K562 (cell line): ENCODE data around the gene ITGA2B. TPM values are rescaled to one million over a fixed set of nuclear protein-coding genes. Genes with fewer than 3 reads are reported as not detected.

Experiments
- BHLHE40 ChIP-seq: IDR thresholded peaks from 2 replicates; pipeline ENCODE4 v1.6.1; 2011; ENCODE audit warnings: low read length, improper control_type of control experiment
- BRF1 ChIP-seq: IDR thresholded peaks from 3 replicates; pipeline ENCODE4 v1.6.1; 2011; ENCODE audit warnings: borderline replicate concordance, mild to moderate bottlenecking; ENCODE audit not compliant: insufficient read length; ENCODE audit errors: extremely low read depth
- CBX3 ChIP-seq, 2 experiments: IDR thresholded peaks; 1 replicate in 1 of 2; 2 replicates in 1 of 2; pipeline ENCODE4 v1.6.1; 2012; ENCODE audit warnings: inconsistent platforms in 2 of 2, low read length in 2 of 2, borderline replicate concordance in 1 of 2, control low read depth in 1 of 2
- HDGF ChIP-seq: fragments of 450-650 bp; IDR thresholded peaks from 2 replicates; pipeline ENCODE4 v1.6.1; 2016
- KDM2B ChIP-seq: fragments of 250-450 bp; sonication (Bioruptor Pico); IDR thresholded peaks from 2 replicates; pipeline ENCODE4 v1.8.0; 2021; ENCODE audit warnings: mild to moderate bottlenecking, moderate library complexity
- L3MBTL2 ChIP-seq: fragments of 450-650 bp; IDR thresholded peaks from 2 replicates; pipeline ENCODE4 v1.6.1; 2016; ENCODE audit warnings: mild to moderate bottlenecking, moderate library complexity
- NFATC3 ChIP-seq: fragments of 450-650 bp; IDR thresholded peaks from 2 replicates; pipeline ENCODE4 v1.6.1; 2017; ENCODE audit warnings: mild to moderate bottlenecking
- PCBP1 ChIP-seq: fragments of 200-400 bp; formaldehyde crosslinking; IDR thresholded peaks from 2 replicates; pipeline ENCODE4 v1.6.1; 2018; ENCODE audit warnings: mild to moderate bottlenecking, low read depth, low read length; ENCODE audit not compliant: poor library complexity, severe bottlenecking
- POLR2A ChIP-seq: fragments of 450-650 bp; conservative IDR thresholded peaks from 2 replicates; pipeline ENCODE4 v1.6.1; 2016
- RFX1 ChIP-seq: fragments of 450-650 bp; IDR thresholded peaks from 2 replicates; pipeline ENCODE4 v1.6.1; 2016; ENCODE audit warnings: mild to moderate bottlenecking, moderate library complexity
- SMARCA5 ChIP-seq: fragments of 450-650 bp; IDR thresholded peaks from 2 replicates; pipeline ENCODE4 v1.6.1; 2016
- SREBF2 ChIP-seq: sonication (generic); formaldehyde crosslinking; IDR thresholded peaks from 2 replicates; pipeline ENCODE4 v1.4.0; 2020; ENCODE audit warnings: mild to moderate bottlenecking, missing genetic modification reagents
- TBP ChIP-seq: optimal IDR thresholded peaks from 2 replicates; pipeline ENCODE3; 2011; ENCODE audit warnings: low read depth, low read length, improper control_type of control experiment
- ZNF212 ChIP-seq: fragments of 450-650 bp; formaldehyde crosslinking; IDR thresholded peaks from 2 replicates; pipeline ENCODE4 v1.4.0; 2020; ENCODE audit warnings: mild to moderate bottlenecking
- polyA plus RNA-seq, 8 experiments: library from polyadenylated mRNA; depleted of rRNA in 4 of 8; stranded (reverse) in 5 of 8; unstranded in 3 of 8; fragments of >200 nt; fragmentation: Nextera tagmentation in 2 of 8; fragmentation: Illumina TruSeq in 1 of 8; extraction: Ambion mirVana in 2 of 8; extraction: Trizol in 1 of 8; gene quantifications; 2 replicates each; pipeline versions ENCODE4 v1.2.1 to v1.2.3, GENCODE V29; 2011 to 2014; ENCODE audit warnings: inconsistent platforms in 1 of 8, missing spikeins in 1 of 8
- total RNA-seq, 7 experiments: library from RNA; depleted of rRNA in 6 of 7; stranded (reverse); fragments of >200 nt in 6 of 7; fragmentation: Illumina TruSeq in 2 of 7; extraction: Trizol in 2 of 7; gene quantifications; 2 replicates each; pipeline versions ENCODE4 v1.2.1 to v1.2.3, GENCODE V29; 2011 to 2021; ENCODE audit warnings: low replicate concordance in 1 of 7
- TF ChIP-seq, protein P1 (sequence below): fragments of 450-650 bp; IDR thresholded peaks from 2 replicates; pipeline ENCODE4 v1.6.1; 2016; ENCODE audit warnings: mild to moderate bottlenecking, moderate library complexity
- TF ChIP-seq, protein P2 (sequence below): sonication (generic); formaldehyde crosslinking; IDR thresholded peaks from 2 replicates; pipeline ENCODE4 v1.8.0; 2022; ENCODE audit warnings: mild to moderate bottlenecking, missing genetic modification reagents
- TF ChIP-seq, protein P3 (sequence below): sonication (generic); formaldehyde crosslinking; IDR thresholded peaks from 2 replicates; pipeline ENCODE4 v1.8.0; 2022; ENCODE audit warnings: missing genetic modification reagents, mild to moderate bottlenecking, borderline replicate concordance

The ITGA2B gene
- total and polyA plus RNA-seq, 9 of the 15 experiments (the other 6 are each of a cell fraction or from before 2014, with no cell fraction given), result 1.1 to 26.4 (median 5.6) TPM

DNA sequence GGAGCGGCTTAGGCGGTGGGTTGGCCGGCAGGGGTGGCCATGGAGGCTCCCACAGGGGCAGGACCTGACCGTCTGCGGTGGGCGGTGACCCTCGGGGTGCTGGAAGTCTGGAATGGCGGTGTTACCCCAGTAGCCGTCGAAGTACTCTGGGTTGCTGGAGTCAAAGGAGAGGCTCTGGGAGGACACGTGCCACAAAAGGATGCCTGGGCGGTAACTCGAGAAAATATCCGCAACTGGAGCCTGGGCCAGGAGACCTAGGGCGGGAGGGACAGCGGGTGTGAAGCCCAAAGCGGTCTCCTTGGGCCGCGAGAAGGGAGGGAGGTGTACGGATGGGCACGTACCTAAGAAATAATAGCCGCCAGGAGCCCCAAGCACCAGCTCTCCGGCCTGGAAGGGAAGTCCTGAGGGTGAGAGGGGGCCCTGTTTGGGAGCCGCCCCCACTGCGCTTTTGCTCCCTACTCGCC lies 4.6 kb downstream of the ITGA2B start (continued):
- TF ChIP-seq, protein P1, sequence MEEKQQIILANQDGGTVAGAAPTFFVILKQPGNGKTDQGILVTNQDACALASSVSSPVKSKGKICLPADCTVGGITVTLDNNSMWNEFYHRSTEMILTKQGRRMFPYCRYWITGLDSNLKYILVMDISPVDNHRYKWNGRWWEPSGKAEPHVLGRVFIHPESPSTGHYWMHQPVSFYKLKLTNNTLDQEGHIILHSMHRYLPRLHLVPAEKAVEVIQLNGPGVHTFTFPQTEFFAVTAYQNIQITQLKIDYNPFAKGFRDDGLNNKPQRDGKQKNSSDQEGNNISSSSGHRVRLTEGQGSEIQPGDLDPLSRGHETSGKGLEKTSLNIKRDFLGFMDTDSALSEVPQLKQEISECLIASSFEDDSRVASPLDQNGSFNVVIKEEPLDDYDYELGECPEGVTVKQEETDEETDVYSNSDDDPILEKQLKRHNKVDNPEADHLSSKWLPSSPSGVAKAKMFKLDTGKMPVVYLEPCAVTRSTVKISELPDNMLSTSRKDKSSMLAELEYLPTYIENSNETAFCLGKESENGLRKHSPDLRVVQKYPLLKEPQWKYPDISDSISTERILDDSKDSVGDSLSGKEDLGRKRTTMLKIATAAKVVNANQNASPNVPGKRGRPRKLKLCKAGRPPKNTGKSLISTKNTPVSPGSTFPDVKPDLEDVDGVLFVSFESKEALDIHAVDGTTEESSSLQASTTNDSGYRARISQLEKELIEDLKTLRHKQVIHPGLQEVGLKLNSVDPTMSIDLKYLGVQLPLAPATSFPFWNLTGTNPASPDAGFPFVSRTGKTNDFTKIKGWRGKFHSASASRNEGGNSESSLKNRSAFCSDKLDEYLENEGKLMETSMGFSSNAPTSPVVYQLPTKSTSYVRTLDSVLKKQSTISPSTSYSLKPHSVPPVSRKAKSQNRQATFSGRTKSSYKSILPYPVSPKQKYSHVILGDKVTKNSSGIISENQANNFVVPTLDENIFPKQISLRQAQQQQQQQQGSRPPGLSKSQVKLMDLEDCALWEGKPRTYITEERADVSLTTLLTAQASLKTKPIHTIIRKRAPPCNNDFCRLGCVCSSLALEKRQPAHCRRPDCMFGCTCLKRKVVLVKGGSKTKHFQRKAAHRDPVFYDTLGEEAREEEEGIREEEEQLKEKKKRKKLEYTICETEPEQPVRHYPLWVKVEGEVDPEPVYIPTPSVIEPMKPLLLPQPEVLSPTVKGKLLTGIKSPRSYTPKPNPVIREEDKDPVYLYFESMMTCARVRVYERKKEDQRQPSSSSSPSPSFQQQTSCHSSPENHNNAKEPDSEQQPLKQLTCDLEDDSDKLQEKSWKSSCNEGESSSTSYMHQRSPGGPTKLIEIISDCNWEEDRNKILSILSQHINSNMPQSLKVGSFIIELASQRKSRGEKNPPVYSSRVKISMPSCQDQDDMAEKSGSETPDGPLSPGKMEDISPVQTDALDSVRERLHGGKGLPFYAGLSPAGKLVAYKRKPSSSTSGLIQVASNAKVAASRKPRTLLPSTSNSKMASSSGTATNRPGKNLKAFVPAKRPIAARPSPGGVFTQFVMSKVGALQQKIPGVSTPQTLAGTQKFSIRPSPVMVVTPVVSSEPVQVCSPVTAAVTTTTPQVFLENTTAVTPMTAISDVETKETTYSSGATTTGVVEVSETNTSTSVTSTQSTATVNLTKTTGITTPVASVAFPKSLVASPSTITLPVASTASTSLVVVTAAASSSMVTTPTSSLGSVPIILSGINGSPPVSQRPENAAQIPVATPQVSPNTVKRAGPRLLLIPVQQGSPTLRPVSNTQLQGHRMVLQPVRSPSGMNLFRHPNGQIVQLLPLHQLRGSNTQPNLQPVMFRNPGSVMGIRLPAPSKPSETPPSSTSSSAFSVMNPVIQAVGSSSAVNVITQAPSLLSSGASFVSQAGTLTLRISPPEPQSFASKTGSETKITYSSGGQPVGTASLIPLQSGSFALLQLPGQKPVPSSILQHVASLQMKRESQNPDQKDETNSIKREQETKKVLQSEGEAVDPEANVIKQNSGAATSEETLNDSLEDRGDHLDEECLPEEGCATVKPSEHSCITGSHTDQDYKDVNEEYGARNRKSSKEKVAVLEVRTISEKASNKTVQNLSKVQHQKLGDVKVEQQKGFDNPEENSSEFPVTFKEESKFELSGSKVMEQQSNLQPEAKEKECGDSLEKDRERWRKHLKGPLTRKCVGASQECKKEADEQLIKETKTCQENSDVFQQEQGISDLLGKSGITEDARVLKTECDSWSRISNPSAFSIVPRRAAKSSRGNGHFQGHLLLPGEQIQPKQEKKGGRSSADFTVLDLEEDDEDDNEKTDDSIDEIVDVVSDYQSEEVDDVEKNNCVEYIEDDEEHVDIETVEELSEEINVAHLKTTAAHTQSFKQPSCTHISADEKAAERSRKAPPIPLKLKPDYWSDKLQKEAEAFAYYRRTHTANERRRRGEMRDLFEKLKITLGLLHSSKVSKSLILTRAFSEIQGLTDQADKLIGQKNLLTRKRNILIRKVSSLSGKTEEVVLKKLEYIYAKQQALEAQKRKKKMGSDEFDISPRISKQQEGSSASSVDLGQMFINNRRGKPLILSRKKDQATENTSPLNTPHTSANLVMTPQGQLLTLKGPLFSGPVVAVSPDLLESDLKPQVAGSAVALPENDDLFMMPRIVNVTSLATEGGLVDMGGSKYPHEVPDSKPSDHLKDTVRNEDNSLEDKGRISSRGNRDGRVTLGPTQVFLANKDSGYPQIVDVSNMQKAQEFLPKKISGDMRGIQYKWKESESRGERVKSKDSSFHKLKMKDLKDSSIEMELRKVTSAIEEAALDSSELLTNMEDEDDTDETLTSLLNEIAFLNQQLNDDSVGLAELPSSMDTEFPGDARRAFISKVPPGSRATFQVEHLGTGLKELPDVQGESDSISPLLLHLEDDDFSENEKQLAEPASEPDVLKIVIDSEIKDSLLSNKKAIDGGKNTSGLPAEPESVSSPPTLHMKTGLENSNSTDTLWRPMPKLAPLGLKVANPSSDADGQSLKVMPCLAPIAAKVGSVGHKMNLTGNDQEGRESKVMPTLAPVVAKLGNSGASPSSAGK, result peak; percentile 87
- 0 out of 2 replicates have a peak, but pooled peaks have one; percentile 16 for TF ChIP-seq KDM2B (CRISPR knock-in tag)
- no peak for TF ChIP-seq TBP
- no peak for TF ChIP-seq SREBF2 (CRISPR knock-in tag)
- 0 out of 3 replicates have a peak, but pooled peaks of 1 of the 2 experiments have one; percentile 39 for TF ChIP-seq CBX3 (IDR thresholded peaks at IDR 0.05; ENCODE audit: borderline replicate concordance in 1 of 2, low read length in 2 of 2)
- TF ChIP-seq RFX1, result no peak
- no peak for TF ChIP-seq SMARCA5
- TF ChIP-seq PCBP1, result no peak
- TF ChIP-seq, protein P2, sequence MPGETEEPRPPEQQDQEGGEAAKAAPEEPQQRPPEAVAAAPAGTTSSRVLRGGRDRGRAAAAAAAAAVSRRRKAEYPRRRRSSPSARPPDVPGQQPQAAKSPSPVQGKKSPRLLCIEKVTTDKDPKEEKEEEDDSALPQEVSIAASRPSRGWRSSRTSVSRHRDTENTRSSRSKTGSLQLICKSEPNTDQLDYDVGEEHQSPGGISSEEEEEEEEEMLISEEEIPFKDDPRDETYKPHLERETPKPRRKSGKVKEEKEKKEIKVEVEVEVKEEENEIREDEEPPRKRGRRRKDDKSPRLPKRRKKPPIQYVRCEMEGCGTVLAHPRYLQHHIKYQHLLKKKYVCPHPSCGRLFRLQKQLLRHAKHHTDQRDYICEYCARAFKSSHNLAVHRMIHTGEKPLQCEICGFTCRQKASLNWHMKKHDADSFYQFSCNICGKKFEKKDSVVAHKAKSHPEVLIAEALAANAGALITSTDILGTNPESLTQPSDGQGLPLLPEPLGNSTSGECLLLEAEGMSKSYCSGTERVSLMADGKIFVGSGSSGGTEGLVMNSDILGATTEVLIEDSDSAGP, result no peak
- TF ChIP-seq ZNF212, result no peak
- TF ChIP-seq BHLHE40, result 0 out of 2 replicates have a peak, but pooled peaks have one; percentile 2
- TF ChIP-seq, protein P3, sequence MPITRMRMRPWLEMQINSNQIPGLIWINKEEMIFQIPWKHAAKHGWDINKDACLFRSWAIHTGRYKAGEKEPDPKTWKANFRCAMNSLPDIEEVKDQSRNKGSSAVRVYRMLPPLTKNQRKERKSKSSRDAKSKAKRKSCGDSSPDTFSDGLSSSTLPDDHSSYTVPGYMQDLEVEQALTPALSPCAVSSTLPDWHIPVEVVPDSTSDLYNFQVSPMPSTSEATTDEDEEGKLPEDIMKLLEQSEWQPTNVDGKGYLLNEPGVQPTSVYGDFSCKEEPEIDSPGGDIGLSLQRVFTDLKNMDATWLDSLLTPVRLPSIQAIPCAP, result no peak
- TF ChIP-seq L3MBTL2, result peak; percentile 91
- TF ChIP-seq NFATC3, result no peak
- no peak for TF ChIP-seq HDGF
- no peak for TF ChIP-seq BRF1
- no peak for TF ChIP-seq POLR2A
